Prostate gland (tissue), 2 donors: ENCODE data around the gene POPDC3. TPM values are rescaled to one million over a fixed set of nuclear protein-coding genes. Genes with fewer than 3 reads are reported as not detected.
"Not testable (repeated sequence)": the region's sequence is repeated elsewhere in the genome, so short reads cannot be mapped to it uniquely, and the experiment has no call there.

Experiments
- DNase-seq: peaks from one replicate; pipeline ENCODE4 v3.0.0-alpha.2; 2019; ENCODE audit warnings: low spot score
- H3K27ac ChIP-seq, 2 donors: fragments of 200-600 bp; sonication (generic); 2 replicates each; pipeline ENCODE4 v1.5.1; 2017 to 2019
- H3K27me3 ChIP-seq: fragments of 200-600 bp; sonication (generic); replicated peaks from 2 replicates; pipeline ENCODE4 v1.5.1; 2019; ENCODE audit not compliant: insufficient read depth
- H3K36me3 ChIP-seq, 2 donors: fragments of 200-600 bp; sonication (generic); 1 replicate in 1 of 2; 2 replicates in 1 of 2; pipeline versions ENCODE4 v1.5.1 to v1.8.1; 2017 to 2019
- H3K4me1 ChIP-seq: fragments of 200-600 bp; sonication (generic); replicated peaks from 2 replicates; pipeline ENCODE4 v1.5.1; 2019
- H3K4me3 ChIP-seq, 2 donors: fragments of 200-600 bp; sonication (generic); 2 replicates each; pipeline ENCODE4 v1.5.1; 2017 to 2019
- H3K9me3 ChIP-seq: fragments of 200-600 bp; sonication (generic); 2 replicates; pipeline ENCODE4 v1.5.1; 2017
- CTCF ChIP-seq, 4 experiments: fragments of 200-600 bp in 2 of 4; fragments of 450-650 bp in 2 of 4; sonication (generic) in 2 of 4; IDR thresholded peaks; 1 replicate in 3 of 4; 2 replicates in 1 of 4; pipeline ENCODE4 v1.5.1; 2016 to 2019; ENCODE audit warnings: antibody characterized with exemption in 4 of 4, mild to moderate bottlenecking in 2 of 4, moderate library complexity in 2 of 4
- POLR2A ChIP-seq: fragments of 450-650 bp; IDR thresholded peaks from one replicate; pipeline ENCODE4 v1.6.1; 2016; ENCODE audit warnings: antibody characterized with exemption, mild to moderate bottlenecking
- POLR2AphosphoS5 ChIP-seq: sonication (generic); formaldehyde crosslinking; IDR thresholded peaks from one replicate; pipeline ENCODE4 v1.6.1; 2017; ENCODE audit warnings: antibody characterized with exemption
- WGBS: methylation state at CpG from one replicate; pipeline ENCODE4 v1.1.5; 2018; 5-methylcytosine and 5-hydroxymethylcytosine counted together
- intact Hi-C: fragments of 100-400 bp; cut with DNase I; formaldehyde crosslinking; loops from one replicate; pipeline ENCODE4 v1.14.2; 2022
- total RNA-seq, 2 donors: library from RNA; depleted of rRNA; stranded (reverse); fragments of >200 nt; gene quantifications; one replicate each; pipeline ENCODE4 v1.1.0, GENCODE V29; 2016

POPDC3 gene
- total RNA-seq, 2 donors from 2014 or later: 2.3 TPM; not detected in 1

- Histone ChIP-seq H3K4me1 (no peaks in the 10 kb centered on the region), H3K27ac (no peak overlapping the region), H3K9me3 (no peaks in the 10 kb centered on the region), H3K27me3 (no peaks in the 10 kb centered on the region), H3K36me3 (no peaks in the 10 kb centered on the region), H3K4me3 (no peak overlapping the region)
- 80% methylated on average over 2 of the region's 2 CpGs for WGBS
- intact Hi-C loops: no loop called here
- TF ChIP-seq CTCF (IDR thresholded peaks at IDR 0.05): no peak
- no peak for TF ChIP-seq POLR2A
- no peak for TF ChIP-seq POLR2AphosphoS5
- no peak for DNase-seq
These were observed 2.3 kb downstream of the POPDC3 start for GRCh38 chr6:105177556-105177955.

- H3K4me1 ChIP-seq: no peaks in the 10 kb centered on the region
- H3K36me3 ChIP-seq: no peaks in the 10 kb centered on the region
- DNase-seq: no peak
- H3K27me3 ChIP-seq: no peaks in the 10 kb centered on the region
- H3K4me3 ChIP-seq: no peak overlapping the region
- no peak overlapping the region for H3K27ac ChIP-seq
- H3K9me3 ChIP-seq: no peaks in the 10 kb centered on the region
- intact Hi-C loops: no loop called here
- no peak for TF ChIP-seq POLR2A
- TF ChIP-seq CTCF (IDR thresholded peaks at IDR 0.05): no peak
- no peak for TF ChIP-seq POLR2AphosphoS5
- WGBS: 61% methylated on average over 6 of the region's 6 CpGs
These were observed 5.3 kb downstream of the POPDC3 start for GRCh38 chr6:105174512-105174911.

GRCh38 chr6:105172515-105172914, 7.3 kb downstream of the POPDC3 start:
- H3K4me3 ChIP-seq, H3K27ac ChIP-seq, H3K27me3 ChIP-seq, DNase-seq, H3K9me3 ChIP-seq, intact Hi-C loops, H3K36me3 ChIP-seq, H3K4me1 ChIP-seq: not testable (repeated sequence)
- 100% methylated on average over 4 of the region's 4 CpGs for WGBS

GRCh38 chr6:105170059-105170458, 9.8 kb downstream of the POPDC3 start:
- Histone ChIP-seq H3K27ac (no peak overlapping the region), H3K4me3 (no peak overlapping the region), H3K27me3 (peaks cover 2% of the 10 kb centered on the region), H3K36me3 (no peaks in the 10 kb centered on the region), H3K9me3 (no peaks in the 10 kb centered on the region), H3K4me1 (no peaks in the 10 kb centered on the region)
- TF ChIP-seq POLR2AphosphoS5 (no peak), POLR2A (no peak), CTCF (IDR thresholded peaks at IDR 0.05) (no peak)
- no peak for DNase-seq
- intact Hi-C loops: no loop called here
- WGBS: 0% methylated on average over 1 of the region's 1 CpG

- Histone ChIP-seq H3K9me3 (no peaks in the 10 kb centered on the region), H3K4me3 (no peak overlapping the region), H3K27ac (no peak overlapping the region), H3K36me3 (no peaks in the 10 kb centered on the region), H3K27me3 (peaks cover 2% of the 10 kb centered on the region), H3K4me1 (no peaks in the 10 kb centered on the region)
- intact Hi-C loops: no loop called here
- no peak for TF ChIP-seq POLR2AphosphoS5
- TF ChIP-seq POLR2A: no peak
- TF ChIP-seq CTCF (IDR thresholded peaks at IDR 0.05): no peak
- no peak for DNase-seq
These were observed 11.9 kb downstream of the POPDC3 start for GRCh38 chr6:105167914-105168313.
